ENCODE data around the gene APOBEC2. TPM values are rescaled to one million over a fixed set of nuclear protein-coding genes. Genes with fewer than 3 reads are reported as not detected.

APOBEC2 gene
- total and polyA plus RNA-seq, 2 of the 13 experiments (the other 11 are each of a cell fraction or from before 2014, with no cell fraction given) = 0.09 TPM; not detected in 1

- TF ChIP-seq KLF13 (CRISPR knock-in tag; IDR thresholded peaks at IDR 0.05) (no peak), FOXO1 (CRISPR knock-in tag; IDR thresholded peaks at IDR 0.05) (0 out of 2 replicates have a peak, but pooled peaks have one; percentile 52), ZNF616 (CRISPR knock-in tag; IDR thresholded peaks at IDR 0.05; ENCODE audit: low read depth) (no peak), ZNF670 (CRISPR knock-in tag; IDR thresholded peaks at IDR 0.05; ENCODE audit: borderline replicate concordance) (no peak), RNF219 (CRISPR knock-in tag; IDR thresholded peaks at IDR 0.05) (no peak), ZNF281 (CRISPR knock-in tag; IDR thresholded peaks at IDR 0.05; ENCODE audit: borderline replicate concordance) (peak; percentile 67; the same call in 1 of the 2 replicates), ZNF432 (CRISPR knock-in tag; IDR thresholded peaks at IDR 0.05; ENCODE audit: borderline replicate concordance) (no peak), KDM5B (CRISPR knock-in tag; IDR thresholded peaks at IDR 0.05; ENCODE audit: borderline replicate concordance) (no peak), KDM4B (CRISPR knock-in tag; IDR thresholded peaks at IDR 0.05) (no peak), ZNF441 (CRISPR knock-in tag; IDR thresholded peaks at IDR 0.05; ENCODE audit: borderline replicate concordance) (no peak), ZBTB49 (CRISPR knock-in tag; IDR thresholded peaks at IDR 0.05; ENCODE audit: borderline replicate concordance) (no peak), DNMT1 (CRISPR knock-in tag; IDR thresholded peaks at IDR 0.05) (no peak), ZSCAN30 (CRISPR knock-in tag; IDR thresholded peaks at IDR 0.05) (no peak), ZNF235 (CRISPR knock-in tag; IDR thresholded peaks at IDR 0.05; ENCODE audit: borderline replicate concordance) (no peak), KAT8 (CRISPR knock-in tag; IDR thresholded peaks at IDR 0.05) (peak; percentile 51; the same call in 1 of the 2 replicates), SCMH1 (CRISPR knock-in tag; IDR thresholded peaks at IDR 0.05; ENCODE audit: borderline replicate concordance) (no peak), RELA (CRISPR knock-in tag; IDR thresholded peaks at IDR 0.05) (0 out of 2 replicates have a peak, but pooled peaks have one; percentile 33), AFF4 (CRISPR knock-in tag; IDR thresholded peaks at IDR 0.05) (no peak), AKAP8 (CRISPR knock-in tag; IDR thresholded peaks at IDR 0.05) (no peak)
Observed at GRCh38 chr6:41065550-41066026, 12.6 kb downstream of the APOBEC2 start (continued).
